Suppressor macrophage (primary cell): ENCODE data around the gene TTC22.
A peak's percentile ranks its signal among the peaks of the same experiment; 100 is the strongest.

Experiments used
- DNase-seq, 4 experiments: peaks; one replicate each; pipeline ENCODE4 v3.0.0-alpha.2; 2020 to 2022
- total RNA-seq, 17 experiments: gene quantifications; one replicate each; lab custom pipeline; 2026; ENCODE audit warnings: mixed read lengths in 6 of 17, inconsistent platforms in 3 of 17; lab: John Stamatoyannopoulos, UW

TTC22 gene
- total RNA-seq = 0 to 2.0 (median 0) reads per million in 17 experiments

GRCh38 chr1:54800899-54801759 is at the start of gene TTC22:
TSS of gene TTC22 (minus strand) at chr1:54801323. CDS start at chr1:54801163, 160 bp downstream.
- DNase-seq = peak in 3 of 4 experiments; percentile 30 to 65 (median 43)

GRCh38 chr1:54850737-54851136 is 49.6 kb upstream of the TTC22 start:
- peak; percentile 78 to 90 (median 86) for DNase-seq

- no peak for DNase-seq
Observed at GRCh38 chr1:54850069-54850730, 49.1 kb upstream of the TTC22 start.

- no peak for DNase-seq
Observed at GRCh38 chr1:54849219-54850068, 48.3 kb upstream of the TTC22 start.

GRCh38 chr1:54848134-54848948 is 47.2 kb upstream of the TTC22 start:
- DNase-seq = no peak

GRCh38 chr1:54846716-54847284 is 45.7 kb upstream of the TTC22 start:
- no peak for DNase-seq

- no peak for DNase-seq
Observed at GRCh38 chr1:54846301-54846700, 45.2 kb upstream of the TTC22 start.

GRCh38 chr1:54845772-54846171 is 44.6 kb upstream of the TTC22 start:
- DNase-seq = no peak

- DNase-seq = no peak
Observed at GRCh38 chr1:54844564-54844963, 43.4 kb upstream of the TTC22 start.

GRCh38 chr1:54843449-54843848 is 42.3 kb upstream of the TTC22 start:
- DNase-seq = no peak

GRCh38 chr1:54842963-54843362 is 41.8 kb upstream of the TTC22 start:
- no peak for DNase-seq

GRCh38 chr1:54842206-54842915 is 41.2 kb upstream of the TTC22 start:
- DNase-seq = no peak

GRCh38 chr1:54839824-54840223 is 38.7 kb upstream of the TTC22 start:
- no peak for DNase-seq

GRCh38 chr1:54838565-54839180 is 37.5 kb upstream of the TTC22 start:
- DNase-seq = no peak

- no peak for DNase-seq
Observed at GRCh38 chr1:54837002-54837853, 36.1 kb upstream of the TTC22 start.

- DNase-seq = no peak
Observed at GRCh38 chr1:54836594-54836993, 35.5 kb upstream of the TTC22 start.

GRCh38 chr1:54835970-54836369 is 34.8 kb upstream of the TTC22 start:
- no peak for DNase-seq

GRCh38 chr1:54835131-54835898 is 34.2 kb upstream of the TTC22 start:
- DNase-seq = no peak
